HepG2 (cell line): Measurements from ENCODE around the gene PLGRKT. TPM values are rescaled to one million over a fixed set of nuclear protein-coding genes. Genes with fewer than 3 reads are reported as not detected.
"Not testable (repeated sequence)": the region's sequence is repeated elsewhere in the genome, so short reads cannot be mapped to it uniquely, and the experiment has no call there.

Source experiments
- ATAC-seq: fragments of 200-7000 bp; cut with Tn5 transposase; 3 replicates; pipeline ENCODE4 v1.9.1; 2020; ENCODE audit warnings: mild to moderate bottlenecking, moderate library complexity
- BruUV-seq: library from RNA; stranded (reverse); fragments of 400-500 nt; replicated peaks from 2 replicates; lab custom pipeline; 2021; lab: Mats Ljungman, UMichigan
- CTCF ChIA-PET: fragments of 300-600 bp; formaldehyde crosslinking; extraction: SDS; loops from one replicate; lab custom pipeline; 2021; ENCODE audit warnings: low total read pairs, inconsistent platforms, low intra/inter-chr PET ratio; lab: Yijun Ruan, JAX
- POLR2A ChIA-PET: fragments of 350-600 bp; sonication (Branson Sonifier 250); formaldehyde crosslinking; loops from one replicate; lab custom pipeline; 2020; ENCODE audit warnings: antibody characterized with exemption, inconsistent platforms; lab: Yijun Ruan, JAX
- DNase-seq: peaks from one replicate; pipeline ENCODE4 v3.0.0-alpha.2; 2015; ENCODE audit warnings: low spot score
- FAIRE-seq: peaks from 3 replicates; lab custom pipeline; 2011; peaks lifted over from hg19 to GRCh38; lab: Jason Lieb, UNC
- H2AFZ ChIP-seq: one replicate; pipeline ENCODE4 v1.6.1; 2011; ENCODE audit warnings: low read length, inconsistent platforms
- H3K27ac ChIP-seq: fragments of 300-600 bp; 3 replicates; pipeline ENCODE4 v1.8.0; 2011; ENCODE audit warnings: mixed run types, mild to moderate bottlenecking, mixed read lengths, low read length, inconsistent platforms; ENCODE audit not compliant: insufficient read depth; ENCODE audit errors: extremely low read length
- H3K27me3 ChIP-seq, 2 experiments: fragments of 200-600 bp in 1 of 2; 2 replicates in 1 of 2; 3 replicates in 1 of 2; pipeline versions ENCODE4 v1.6.0 to v1.8.0; 2011; ENCODE audit warnings: low read length in 2 of 2, mild to moderate bottlenecking in 2 of 2, moderate library complexity in 2 of 2, inconsistent platforms in 1 of 2; ENCODE audit not compliant: insufficient read depth in 2 of 2, control insufficient read depth in 1 of 2
- H3K36me3 ChIP-seq, 2 experiments: fragments of 200-600 bp in 1 of 2; replicated peaks in 1 of 2; 2 replicates in 1 of 2; 3 replicates in 1 of 2; pipeline versions ENCODE4 v1.5.1 to v1.8.0; 2011; ENCODE audit warnings: low read length in 2 of 2, inconsistent platforms in 1 of 2; ENCODE audit not compliant: insufficient read depth in 2 of 2, control insufficient read depth in 1 of 2
- H3K4me1 ChIP-seq: 2 replicates; pipeline ENCODE4 v1.5.1; 2012; ENCODE audit warnings: low read length, inconsistent platforms; ENCODE audit not compliant: insufficient read depth
- H3K4me2 ChIP-seq: 2 replicates; pipeline ENCODE4 v1.6.0; 2011; ENCODE audit warnings: low read depth, low read length, inconsistent platforms
- H3K4me3 ChIP-seq, 3 experiments: fragments of 200-600 bp in 1 of 3; sonication (generic), shearing (Covaris generic) in 1 of 3; replicated peaks in 1 of 3; 2 replicates each; pipeline ENCODE4 v1.5.1; 2011 to 2016; ENCODE audit warnings: low read length in 3 of 3, inconsistent platforms in 2 of 3, low read depth in 2 of 3, mild to moderate bottlenecking in 2 of 3, control low read depth in 1 of 3, mixed read lengths in 1 of 3; ENCODE audit not compliant: insufficient read depth in 1 of 3
- H3K79me2 ChIP-seq: one replicate; pipeline ENCODE4 v1.6.1; 2011; ENCODE audit warnings: low read length, inconsistent platforms; ENCODE audit not compliant: insufficient read depth
- H3K9ac ChIP-seq: 2 replicates; pipeline ENCODE4 v1.6.0; 2011; ENCODE audit warnings: mild to moderate bottlenecking, low read depth, low read length, inconsistent platforms; ENCODE audit not compliant: insufficient read depth
- H3K9me3 ChIP-seq: 2 replicates; pipeline ENCODE4 v1.5.1; 2012; ENCODE audit warnings: mild to moderate bottlenecking, low read length
- H4K20me1 ChIP-seq: 2 replicates; pipeline ENCODE4 v1.6.0; 2011; ENCODE audit warnings: inconsistent platforms, mild to moderate bottlenecking, low read length, moderate library complexity; ENCODE audit not compliant: insufficient read depth
- NCOA2 ChIP-seq: sonication (generic); formaldehyde crosslinking; IDR thresholded peaks from 2 replicates; pipeline ENCODE4 v1.8.0; 2022; ENCODE audit warnings: inconsistent platforms
- ZFP90 ChIP-seq: sonication (generic); formaldehyde crosslinking; IDR thresholded peaks from 2 replicates; pipeline ENCODE4 v1.8.0; 2022; ENCODE audit warnings: missing genetic modification reagents, mild to moderate bottlenecking, inconsistent platforms, borderline replicate concordance
- WGBS: methylation state at CpG from one replicate; pipeline ENCODE4 v1.1.6; 2017; ENCODE audit warnings: low lambda C conversion rate; 5-methylcytosine and 5-hydroxymethylcytosine counted together
- in situ Hi-C: cut with HindIII; loops from 2 replicates; pipeline ENCODE4 v1.10.0; 2017; ENCODE audit warnings: low pct_unique_long_range_greater_than_20kb; ENCODE audit not compliant: extremely low pct_ligation_motif_present
- intact Hi-C: fragments of 100-400 bp; cut with micrococcal nuclease; formaldehyde crosslinking; loops from one replicate; pipeline ENCODE4 v1.10.0; 2022; ENCODE audit not compliant: unreplicated experiment
- polyA plus RNA-seq, 8 experiments: library from polyadenylated mRNA; depleted of rRNA in 3 of 8; stranded (reverse) in 7 of 8; unstranded in 1 of 8; fragments of >200 nt; fragmentation: Illumina TruSeq in 4 of 8; extraction: Trizol in 4 of 8; gene quantifications; 2 replicates each; pipeline versions ENCODE4 v1.2.1 to v1.2.3, GENCODE V29; 2011 to 2016; ENCODE audit warnings: low read depth in 4 of 8, missing spikeins in 1 of 8, mixed read lengths in 1 of 8; ENCODE audit not compliant: insufficient read depth in 1 of 8
- total RNA-seq, 5 experiments: library from RNA; depleted of rRNA; stranded (reverse); fragments of >200 nt; fragmentation: Illumina TruSeq; extraction: Trizol; gene quantifications; 2 replicates each; pipeline ENCODE4 v1.2.3, GENCODE V29; 2016; ENCODE audit warnings: low read depth in 1 of 5
- TF ChIP-seq, protein P1 (sequence below): sonication (generic); formaldehyde crosslinking; IDR thresholded peaks from 2 replicates; pipeline ENCODE4 v1.4.0; 2020; ENCODE audit warnings: missing genetic modification reagents
- TF ChIP-seq, protein P2 (sequence below), 2 experiments: sonication (generic) in 1 of 2; formaldehyde crosslinking in 1 of 2; IDR thresholded peaks; 2 replicates each; pipeline versions ENCODE4 v1.6.1 to v1.9.0; 2014 to 2022; ENCODE audit warnings: antibody characterized with exemption in 1 of 2, borderline replicate concordance in 1 of 2, inconsistent platforms in 1 of 2, low read depth in 1 of 2, missing genetic modification reagents in 1 of 2

PLGRKT gene
- total and polyA plus RNA-seq, 2 of the 13 experiments (the other 11 are each of a cell fraction or from before 2014, with no cell fraction given), result 5.0 to 15.8 TPM

DNA sequence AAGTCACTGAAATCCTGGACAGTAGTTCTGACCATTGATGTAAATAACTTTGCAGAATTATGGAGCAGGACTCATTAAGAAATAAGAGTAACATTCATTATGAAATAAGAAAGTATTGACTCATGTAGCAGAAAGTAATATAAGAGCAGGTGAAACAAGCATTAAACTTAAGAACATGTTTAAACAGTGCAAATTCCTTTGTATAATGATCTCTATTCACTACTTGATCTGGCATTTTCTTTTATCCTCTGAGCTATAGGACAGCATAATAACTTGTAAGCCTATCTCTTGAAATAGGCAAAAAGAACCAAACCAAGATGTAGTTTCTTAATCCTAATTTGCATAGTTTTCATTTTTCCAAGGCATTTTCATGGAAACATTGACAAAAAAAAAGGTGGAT, 42.3 kb downstream of the PLGRKT start:
- DNase-seq (no peak), ATAC-seq (no peak), FAIRE-seq (no peak)
- Histone ChIP-seq H3K9ac (no peak overlapping the region), H3K4me1 (no peaks in the 10 kb centered on the region), H3K4me3 (no peak overlapping the region), H4K20me1 (no peaks in the 10 kb centered on the region), H3K4me2 (no peak overlapping the region), H3K27ac (no peak overlapping the region), H3K9me3 (no peaks in the 10 kb centered on the region), H3K27me3 (no peaks in the 10 kb centered on the region), H3K79me2 (no peaks in the 10 kb centered on the region), H2AFZ (no peak overlapping the region), H3K36me3 (no peaks in the 10 kb centered on the region)
- TF ChIP-seq NCOA2 (no peak), ZFP90 (CRISPR knock-in tag) (no peak)
- TF ChIP-seq, protein P1, sequence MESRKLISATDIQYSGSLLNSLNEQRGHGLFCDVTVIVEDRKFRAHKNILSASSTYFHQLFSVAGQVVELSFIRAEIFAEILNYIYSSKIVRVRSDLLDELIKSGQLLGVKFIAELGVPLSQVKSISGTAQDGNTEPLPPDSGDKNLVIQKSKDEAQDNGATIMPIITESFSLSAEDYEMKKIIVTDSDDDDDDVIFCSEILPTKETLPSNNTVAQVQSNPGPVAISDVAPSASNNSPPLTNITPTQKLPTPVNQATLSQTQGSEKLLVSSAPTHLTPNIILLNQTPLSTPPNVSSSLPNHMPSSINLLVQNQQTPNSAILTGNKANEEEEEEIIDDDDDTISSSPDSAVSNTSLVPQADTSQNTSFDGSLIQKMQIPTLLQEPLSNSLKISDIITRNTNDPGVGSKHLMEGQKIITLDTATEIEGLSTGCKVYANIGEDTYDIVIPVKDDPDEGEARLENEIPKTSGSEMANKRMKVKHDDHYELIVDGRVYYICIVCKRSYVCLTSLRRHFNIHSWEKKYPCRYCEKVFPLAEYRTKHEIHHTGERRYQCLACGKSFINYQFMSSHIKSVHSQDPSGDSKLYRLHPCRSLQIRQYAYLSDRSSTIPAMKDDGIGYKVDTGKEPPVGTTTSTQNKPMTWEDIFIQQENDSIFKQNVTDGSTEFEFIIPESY (CRISPR knock-in tag), result no peak
- TF ChIP-seq, protein P2, sequence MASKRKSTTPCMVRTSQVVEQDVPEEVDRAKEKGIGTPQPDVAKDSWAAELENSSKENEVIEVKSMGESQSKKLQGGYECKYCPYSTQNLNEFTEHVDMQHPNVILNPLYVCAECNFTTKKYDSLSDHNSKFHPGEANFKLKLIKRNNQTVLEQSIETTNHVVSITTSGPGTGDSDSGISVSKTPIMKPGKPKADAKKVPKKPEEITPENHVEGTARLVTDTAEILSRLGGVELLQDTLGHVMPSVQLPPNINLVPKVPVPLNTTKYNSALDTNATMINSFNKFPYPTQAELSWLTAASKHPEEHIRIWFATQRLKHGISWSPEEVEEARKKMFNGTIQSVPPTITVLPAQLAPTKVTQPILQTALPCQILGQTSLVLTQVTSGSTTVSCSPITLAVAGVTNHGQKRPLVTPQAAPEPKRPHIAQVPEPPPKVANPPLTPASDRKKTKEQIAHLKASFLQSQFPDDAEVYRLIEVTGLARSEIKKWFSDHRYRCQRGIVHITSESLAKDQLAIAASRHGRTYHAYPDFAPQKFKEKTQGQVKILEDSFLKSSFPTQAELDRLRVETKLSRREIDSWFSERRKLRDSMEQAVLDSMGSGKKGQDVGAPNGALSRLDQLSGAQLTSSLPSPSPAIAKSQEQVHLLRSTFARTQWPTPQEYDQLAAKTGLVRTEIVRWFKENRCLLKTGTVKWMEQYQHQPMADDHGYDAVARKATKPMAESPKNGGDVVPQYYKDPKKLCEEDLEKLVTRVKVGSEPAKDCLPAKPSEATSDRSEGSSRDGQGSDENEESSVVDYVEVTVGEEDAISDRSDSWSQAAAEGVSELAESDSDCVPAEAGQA (IDR thresholded peaks at IDR 0.05; ENCODE audit: low read depth), result no peak
- TF ChIP-seq, protein P2 (CRISPR knock-in tag; IDR thresholded peaks at IDR 0.05; ENCODE audit: borderline replicate concordance), result no peak
- ChIA-PET CTCF (no interaction called here), POLR2A (no interaction called here)
- in situ Hi-C loops, result no loop called here
- no TSS peak for BruUV-seq
- intact Hi-C loops, result no loop called here

DNA sequence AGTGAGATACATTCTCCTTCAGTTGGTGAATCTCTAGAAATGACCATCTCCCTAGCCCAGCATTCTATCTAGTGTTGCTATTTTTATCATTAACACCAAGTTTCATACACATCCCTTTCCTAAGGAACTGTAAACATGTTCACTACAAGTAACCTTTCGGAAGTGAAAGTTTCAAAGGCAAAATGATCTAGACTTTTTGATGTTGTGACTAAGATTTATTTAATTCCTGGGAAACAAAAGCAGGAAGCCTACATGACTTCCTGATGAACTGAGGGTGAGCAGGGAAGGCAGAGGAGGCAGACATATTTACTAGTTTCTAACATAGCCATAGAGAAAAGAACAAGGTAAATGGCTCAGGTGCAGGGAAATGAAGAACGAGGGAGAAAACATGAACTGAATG, 43.7 kb downstream of the PLGRKT start:
- H4K20me1 ChIP-seq, H3K79me2 ChIP-seq, H3K9me3 ChIP-seq, H3K9ac ChIP-seq, H3K36me3 ChIP-seq, POLR2A ChIA-PET, H2AFZ ChIP-seq, H3K27ac ChIP-seq, DNase-seq, CTCF ChIA-PET, H3K4me3 ChIP-seq, H3K27me3 ChIP-seq, H3K4me2 ChIP-seq, intact Hi-C loops, BruUV-seq, ATAC-seq, H3K4me1 ChIP-seq, in situ Hi-C loops: not testable (repeated sequence)
- WGBS, result 97% methylated on average over 2 of the region's 2 CpGs
- FAIRE-seq, result peak; percentile 42
